HCT116 (cell line): ENCODE measurements around the gene GNAI2. TPM values are rescaled to one million over a fixed set of nuclear protein-coding genes. Genes with fewer than 3 reads are reported as not detected.

Experiments
- ATAC-seq: fragments of 200-7000 bp; cut with Tn5 transposase; 2 replicates; pipeline ENCODE4 v1.9.1; 2020; ENCODE audit warnings: mild to moderate bottlenecking, moderate library complexity
- BruUV-seq: library from RNA; stranded (reverse); fragments of 400-500 nt; replicated peaks from 2 replicates; lab custom pipeline; 2021; lab: Mats Ljungman, UMichigan
- CTCF ChIA-PET: fragments of 300-600 bp; sonication (Branson Sonifier 250); formaldehyde crosslinking; loops from one replicate; lab custom pipeline; 2021; ENCODE audit warnings: antibody characterized with exemption; lab: Charles Lee
- POLR2A ChIA-PET: fragments of 300-600, 350-600 bp; sonication (Branson Sonifier 250); formaldehyde crosslinking; loops from one replicate; lab custom pipeline; 2021; ENCODE audit warnings: antibody characterized with exemption; lab: Charles Lee
- RAD21 ChIA-PET, 2 experiments: fragments of 300-600 bp; sonication (Branson Sonifier 250); formaldehyde crosslinking; loops; one replicate each; lab custom pipeline; 2023; ENCODE audit warnings: low total read pairs in 2 of 2; ENCODE audit not compliant: uncharacterized antibody in 2 of 2, unreplicated experiment in 2 of 2, low non-redundant PET in 1 of 2; lab: Charles Lee
- DNase-seq: peaks from one replicate; pipeline ENCODE4 v3.0.0-alpha.2; 2010; ENCODE audit warnings: low read depth, low spot score
- H2AFZ ChIP-seq: fragments of 200-600 bp; shearing (Covaris generic), sonication (generic); 2 replicates; pipeline ENCODE4 v1.6.1; 2017; ENCODE audit warnings: low read depth, mixed run types, mixed read lengths, antibody characterized with exemption, low read length; ENCODE audit not compliant: poor library complexity, severe bottlenecking
- H3K27ac ChIP-seq: 2 replicates; pipeline ENCODE4 v1.5.1; 2012; ENCODE audit warnings: low read depth, low read length
- H3K27me3 ChIP-seq: fragments of 200-600 bp; sonication (generic); 2 replicates; pipeline ENCODE4 v1.6.1; 2016; ENCODE audit warnings: mixed run types, low read length, mixed read lengths; ENCODE audit not compliant: insufficient read depth
- H3K36me3 ChIP-seq, 2 experiments: fragments of 200-500 bp in 1 of 2; fragments of 200-600 bp in 1 of 2; sonication (Bioruptor generic) in 1 of 2; sonication (generic) in 1 of 2; 2 replicates each; pipeline versions ENCODE4 v1.5.1 to v1.6.1; 2014 to 2016; ENCODE audit warnings: low read length in 2 of 2, inconsistent platforms in 1 of 2, mixed read lengths in 1 of 2, mixed run types in 1 of 2; ENCODE audit not compliant: insufficient read depth in 2 of 2, control insufficient read depth in 1 of 2
- H3K4me1 ChIP-seq, 2 experiments: fragments of 200-600 bp in 1 of 2; sonication (generic) in 1 of 2; 2 replicates each; pipeline versions ENCODE4 v1.5.1 to v1.6.1; 2012 to 2017; ENCODE audit warnings: low read length in 2 of 2, inconsistent platforms in 1 of 2, mild to moderate bottlenecking in 1 of 2, mixed read lengths in 1 of 2, mixed run types in 1 of 2, moderate library complexity in 1 of 2; ENCODE audit not compliant: insufficient read depth in 2 of 2, control insufficient read depth in 1 of 2
- H3K4me2 ChIP-seq: fragments of 200-600 bp; sonication (generic); 2 replicates; pipeline ENCODE4 v1.6.1; 2017; ENCODE audit warnings: mixed run types, low read length, mixed read lengths
- H3K4me3 ChIP-seq, 2 experiments: fragments of 200-600 bp in 1 of 2; sonication (generic) in 1 of 2; replicated peaks in 1 of 2; 2 replicates each; pipeline ENCODE4 v1.5.1; 2011 to 2016; ENCODE audit warnings: low read length in 2 of 2, control low read depth in 1 of 2, low read depth in 1 of 2, mild to moderate bottlenecking in 1 of 2, mixed read lengths in 1 of 2, mixed run types in 1 of 2
- H3K79me2 ChIP-seq: fragments of 200-600 bp; sonication (generic); 2 replicates; pipeline ENCODE4 v1.6.1; 2017; ENCODE audit warnings: mild to moderate bottlenecking, mixed run types, low read length, moderate library complexity, mixed read lengths; ENCODE audit not compliant: insufficient read depth
- H3K9ac ChIP-seq: fragments of 200-600 bp; sonication (generic); 2 replicates; pipeline ENCODE4 v1.6.1; 2016; ENCODE audit warnings: low read length, mixed read lengths
- H3K9me2 ChIP-seq: fragments of 200-600 bp; sonication (generic), shearing (Covaris generic); 2 replicates; pipeline ENCODE4 v1.6.1; 2017; ENCODE audit warnings: mixed run types, mild to moderate bottlenecking, moderate library complexity; ENCODE audit not compliant: insufficient read depth
- H3K9me3 ChIP-seq, 2 experiments: fragments of 200-500 bp in 1 of 2; fragments of 200-600 bp in 1 of 2; sonication (Bioruptor generic) in 1 of 2; sonication (generic) in 1 of 2; 2 replicates each; pipeline ENCODE4 v1.6.1; 2014 to 2017; ENCODE audit warnings: low read length in 2 of 2, mixed read lengths in 2 of 2, inconsistent platforms in 1 of 2, low read depth in 1 of 2, mild to moderate bottlenecking in 1 of 2, mixed run types in 1 of 2, moderate library complexity in 1 of 2; ENCODE audit not compliant: control insufficient read depth in 1 of 2, insufficient read depth in 1 of 2
- H4K20me1 ChIP-seq: fragments of 200-600 bp; sonication (generic), shearing (Covaris generic); 2 replicates; pipeline ENCODE4 v1.6.1; 2017; ENCODE audit warnings: mixed run types, mild to moderate bottlenecking, moderate library complexity; ENCODE audit not compliant: insufficient read depth
- CEBPB ChIP-seq: IDR thresholded peaks from 2 replicates; pipeline ENCODE4 v1.6.1; 2012; ENCODE audit warnings: low read depth
- CTCF ChIP-seq, 3 experiments: fragments of 200-600 bp in 1 of 3; sonication (generic) in 1 of 3; IDR thresholded peaks in 2 of 3; conservative IDR thresholded peaks in 1 of 3; 2 replicates each; pipeline ENCODE4 v1.5.1; 2012 to 2017; ENCODE audit warnings: low read depth in 2 of 3, low read length in 2 of 3, antibody characterized with exemption in 1 of 3, borderline replicate concordance in 1 of 3, control low read depth in 1 of 3, mild to moderate bottlenecking in 1 of 3, mixed read lengths in 1 of 3, mixed run types in 1 of 3, moderate library complexity in 1 of 3; ENCODE audit not compliant: insufficient read depth in 1 of 3
- EGR1 ChIP-seq: IDR thresholded peaks from 2 replicates; pipeline ENCODE4 v1.6.1; 2012; ENCODE audit warnings: low read depth
- ELF1 ChIP-seq: IDR thresholded peaks from 2 replicates; pipeline ENCODE4 v1.6.1; 2012; ENCODE audit warnings: low read depth, borderline replicate concordance
- EZH2 ChIP-seq: fragments of 200-600 bp; sonication (generic); IDR thresholded peaks from 2 replicates; pipeline ENCODE4 v1.6.1; 2017; ENCODE audit warnings: antibody characterized with exemption, mixed run types
- EZH2phosphoT487 ChIP-seq: fragments of 200-600 bp; IDR thresholded peaks from 2 replicates; pipeline ENCODE4 v1.6.1; 2018; ENCODE audit warnings: antibody characterized with exemption, borderline replicate concordance
- FOSL1 ChIP-seq: IDR thresholded peaks from 2 replicates; pipeline ENCODE4 v1.6.1; 2012; ENCODE audit warnings: low read depth
- JUND ChIP-seq: IDR thresholded peaks from 2 replicates; pipeline ENCODE4 v1.6.1; 2012
- MAX ChIP-seq: IDR thresholded peaks from 2 replicates; pipeline ENCODE4 v1.6.1; 2012
- POLR2AphosphoS5 ChIP-seq: IDR thresholded peaks from 2 replicates; pipeline ENCODE4 v1.6.1; 2011; ENCODE audit warnings: mild to moderate bottlenecking, low read depth, low read length, moderate library complexity
- SIN3A ChIP-seq: IDR thresholded peaks from 2 replicates; pipeline ENCODE4 v1.6.1; 2012; ENCODE audit warnings: low read depth
- SRF ChIP-seq: IDR thresholded peaks from 2 replicates; pipeline ENCODE4 v1.6.1; 2012; ENCODE audit warnings: low read depth
- TCF7L2 ChIP-seq: IDR thresholded peaks from 2 replicates; pipeline ENCODE4 v1.7.0; 2011; ENCODE audit warnings: borderline replicate concordance, inconsistent platforms; ENCODE audit not compliant: insufficient read depth, insufficient read length; ENCODE audit errors: extremely low read depth
- YY1 ChIP-seq: IDR thresholded peaks from 2 replicates; pipeline ENCODE4 v1.6.1; 2011; ENCODE audit warnings: low read length, low read depth, moderate library complexity, mild to moderate bottlenecking; ENCODE audit not compliant: insufficient replicate concordance; ENCODE audit errors: extremely low read depth
- ZNF274 ChIP-seq: fragments of 200-500 bp; sonication (Bioruptor generic); IDR thresholded peaks from 2 replicates; pipeline ENCODE4 v1.6.1; 2014; ENCODE audit warnings: mild to moderate bottlenecking, low read depth, low read length, inconsistent platforms
- intact Hi-C: fragments of 100-400 bp; cut with micrococcal nuclease; formaldehyde crosslinking; loops from 2 replicates; pipeline ENCODE4 v1.10.0; 2022
- total RNA-seq: library from RNA; stranded (reverse); gene quantifications from one replicate; pipeline ENCODE4 v1.2.1, GENCODE V29; 2021; ENCODE audit not compliant: unreplicated experiment
- TF ChIP-seq, protein P1 (sequence below): IDR thresholded peaks from 2 replicates; pipeline ENCODE4 v1.6.1; 2011; ENCODE audit warnings: mild to moderate bottlenecking, low read length, moderate library complexity; ENCODE audit not compliant: insufficient replicate concordance; ENCODE audit errors: extremely low read depth

GNAI2 gene
- total RNA-seq, 1 experiment from 2014 or later = 170 TPM

GRCh38 chr3:50203113-50203808, 32.7 kb upstream of the GNAI2 start:
- Histone ChIP-seq H3K9me2 (no peaks in the 10 kb centered on the region), H3K79me2 (no peaks in the 10 kb centered on the region), H3K4me3 (no peak overlapping the region), H3K9me3 (no peaks in the 10 kb centered on the region), H3K9ac (no peak overlapping the region), H3K27ac (no peak overlapping the region), H4K20me1 (no peaks in the 10 kb centered on the region), H3K4me2 (no peak overlapping the region), H3K27me3 (no peaks in the 10 kb centered on the region), H2AFZ (no peak overlapping the region), H3K36me3 (no peaks in the 10 kb centered on the region), H3K4me1 (peaks cover 10 to 41% of the 10 kb centered on the region in 2 experiments; a peak in 3 of 4 replicates)
- POLR2A ChIA-PET = interaction anchor here (1.7 kb wide), 1 partner anchor 23 kb away, joined by 4 read pairs; no protein-coding TSS in a partner anchor
- no peak for ATAC-seq
- RAD21 ChIA-PET = interaction anchor here in 1 of 2 experiments (0.5 kb wide), 1 partner anchor 8 kb away, joined by 7 read pairs; no protein-coding TSS in a partner anchor
- TF ChIP-seq CTCF (IDR thresholded peaks at IDR 0.05 in 2 of 3, conservative IDR thresholded peaks at IDR 0.05 in 1 of 3; ENCODE audit: borderline replicate concordance in 1 of 3, insufficient read depth in 1 of 3, low read depth in 2 of 3, low read length in 2 of 3) = no peak
- TF ChIP-seq MAX = no peak
- TF ChIP-seq FOSL1 = no peak
- no peak for TF ChIP-seq EZH2phosphoT487
- TF ChIP-seq TCF7L2 = no peak
- TF ChIP-seq POLR2AphosphoS5 = no peak
- no peak for TF ChIP-seq SRF
- no peak for TF ChIP-seq CEBPB
- TF ChIP-seq JUND = no peak
- no peak for TF ChIP-seq YY1
- TF ChIP-seq, protein P1, sequence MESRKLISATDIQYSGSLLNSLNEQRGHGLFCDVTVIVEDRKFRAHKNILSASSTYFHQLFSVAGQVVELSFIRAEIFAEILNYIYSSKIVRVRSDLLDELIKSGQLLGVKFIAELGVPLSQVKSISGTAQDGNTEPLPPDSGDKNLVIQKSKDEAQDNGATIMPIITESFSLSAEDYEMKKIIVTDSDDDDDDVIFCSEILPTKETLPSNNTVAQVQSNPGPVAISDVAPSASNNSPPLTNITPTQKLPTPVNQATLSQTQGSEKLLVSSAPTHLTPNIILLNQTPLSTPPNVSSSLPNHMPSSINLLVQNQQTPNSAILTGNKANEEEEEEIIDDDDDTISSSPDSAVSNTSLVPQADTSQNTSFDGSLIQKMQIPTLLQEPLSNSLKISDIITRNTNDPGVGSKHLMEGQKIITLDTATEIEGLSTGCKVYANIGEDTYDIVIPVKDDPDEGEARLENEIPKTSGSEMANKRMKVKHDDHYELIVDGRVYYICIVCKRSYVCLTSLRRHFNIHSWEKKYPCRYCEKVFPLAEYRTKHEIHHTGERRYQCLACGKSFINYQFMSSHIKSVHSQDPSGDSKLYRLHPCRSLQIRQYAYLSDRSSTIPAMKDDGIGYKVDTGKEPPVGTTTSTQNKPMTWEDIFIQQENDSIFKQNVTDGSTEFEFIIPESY = no peak
- TF ChIP-seq EZH2 = no peak
- TF ChIP-seq ELF1 = no peak
- TF ChIP-seq EGR1 = no peak
- no peak for TF ChIP-seq ZNF274
- no peak for TF ChIP-seq SIN3A
- BruUV-seq = no TSS peak
- DNase-seq = no peak
- intact Hi-C loops = no loop called here
- CTCF ChIA-PET = interaction anchor here (1.0 to 1.8 kb wide), 4 partner anchors 9 to 57 kb away, joined by 4 to 11 read pairs (median 6); no protein-coding TSS in a partner anchor
